ENCODE results near the gene DIP2B. TPM values are rescaled to one million over a fixed set of nuclear protein-coding genes. Genes with fewer than 3 reads are reported as not detected.

The DIP2B gene
- total RNA-seq, 4 donors from 2014 or later: 68.6 to 97.2 (median 73.7) TPM

DNA sequence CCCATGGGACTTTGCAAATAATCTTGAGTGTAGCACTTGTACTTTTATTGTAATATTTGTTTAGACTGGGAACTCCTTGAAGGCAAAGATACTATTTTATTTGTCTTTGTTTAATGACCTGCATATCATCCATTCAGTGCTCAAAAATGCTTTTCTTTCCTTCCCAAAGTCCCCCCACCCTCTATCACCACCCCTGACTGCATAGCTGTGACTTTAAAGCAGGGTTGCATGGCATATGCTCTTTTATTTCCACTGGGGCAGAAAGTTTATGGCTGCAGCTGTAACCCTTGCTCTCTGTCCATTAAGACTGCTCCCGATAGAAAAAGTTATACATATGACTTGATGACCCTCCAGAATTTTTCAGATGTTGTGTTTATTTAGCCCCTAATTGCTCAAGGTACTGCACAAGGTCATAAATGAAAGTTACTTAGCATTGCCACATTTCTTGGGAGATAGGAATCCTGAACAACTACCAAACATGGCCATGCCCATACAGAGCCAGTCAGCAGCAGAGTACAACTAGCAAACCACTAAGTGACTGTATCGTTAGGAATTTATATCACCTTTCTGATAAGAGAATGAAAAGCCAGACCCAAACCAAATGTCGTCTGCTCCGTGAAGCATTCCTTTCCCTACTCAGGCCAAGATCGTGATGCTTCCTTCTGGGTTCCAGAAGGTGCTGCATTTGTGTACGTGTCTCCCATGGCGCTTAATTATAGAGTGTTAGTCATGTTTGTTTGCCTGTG, 114.3 kb downstream of the DIP2B start:
- WGBS: 54% methylated on average over 7 of the region's 7 CpGs
- Histone ChIP-seq H3K27ac (peak overlapping the region; percentile 87), H3K4me1 (peaks cover 86% of the 10 kb centered on the region), H3K36me3 (no peaks in the 10 kb centered on the region), H3K4me3 (no peak overlapping the region), H3K27me3 (no peaks in the 10 kb centered on the region), H3K9me3 (no peaks in the 10 kb centered on the region)
- TF ChIP-seq, protein P1, sequence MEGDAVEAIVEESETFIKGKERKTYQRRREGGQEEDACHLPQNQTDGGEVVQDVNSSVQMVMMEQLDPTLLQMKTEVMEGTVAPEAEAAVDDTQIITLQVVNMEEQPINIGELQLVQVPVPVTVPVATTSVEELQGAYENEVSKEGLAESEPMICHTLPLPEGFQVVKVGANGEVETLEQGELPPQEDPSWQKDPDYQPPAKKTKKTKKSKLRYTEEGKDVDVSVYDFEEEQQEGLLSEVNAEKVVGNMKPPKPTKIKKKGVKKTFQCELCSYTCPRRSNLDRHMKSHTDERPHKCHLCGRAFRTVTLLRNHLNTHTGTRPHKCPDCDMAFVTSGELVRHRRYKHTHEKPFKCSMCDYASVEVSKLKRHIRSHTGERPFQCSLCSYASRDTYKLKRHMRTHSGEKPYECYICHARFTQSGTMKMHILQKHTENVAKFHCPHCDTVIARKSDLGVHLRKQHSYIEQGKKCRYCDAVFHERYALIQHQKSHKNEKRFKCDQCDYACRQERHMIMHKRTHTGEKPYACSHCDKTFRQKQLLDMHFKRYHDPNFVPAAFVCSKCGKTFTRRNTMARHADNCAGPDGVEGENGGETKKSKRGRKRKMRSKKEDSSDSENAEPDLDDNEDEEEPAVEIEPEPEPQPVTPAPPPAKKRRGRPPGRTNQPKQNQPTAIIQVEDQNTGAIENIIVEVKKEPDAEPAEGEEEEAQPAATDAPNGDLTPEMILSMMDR (IDR thresholded peaks at IDR 0.05): no peak
- TF ChIP-seq POLR2A (IDR thresholded peaks at IDR 0.05): no peak
- TF ChIP-seq POLR2AphosphoS5 (IDR thresholded peaks at IDR 0.05): no peak
- no peak for TF ChIP-seq EP300 (IDR thresholded peaks at IDR 0.05)
- no peak for DNase-seq (ENCODE audit: low spot score in 2 of 2)

DNA sequence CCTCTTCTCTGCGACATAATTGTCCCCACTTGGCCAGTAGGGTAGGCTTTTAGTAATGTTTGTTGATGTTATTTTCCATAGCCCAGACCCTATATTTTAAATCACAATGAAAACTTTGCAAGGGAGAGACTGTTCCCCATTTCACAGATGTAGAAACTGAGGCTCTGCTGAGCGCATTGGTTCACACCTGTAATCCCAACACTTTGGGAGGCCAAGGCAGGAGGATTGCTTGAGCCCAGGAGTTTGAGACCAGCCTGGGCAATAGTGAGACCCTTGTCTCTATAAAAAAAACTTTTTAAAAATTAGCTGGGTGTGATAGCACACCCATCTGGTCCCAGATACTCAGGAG, 114.8 kb downstream of the DIP2B start:
- DNase-seq (ENCODE audit: low spot score in 2 of 2): no peak
- no peaks in the 10 kb centered on the region for H3K36me3 ChIP-seq
- H3K4me3 ChIP-seq: no peak overlapping the region
- no peaks in the 10 kb centered on the region for H3K27me3 ChIP-seq
- 75% methylated on average over 2 of the region's 2 CpGs for WGBS
- no peak for TF ChIP-seq EP300 (IDR thresholded peaks at IDR 0.05)
- TF ChIP-seq, protein P1 (IDR thresholded peaks at IDR 0.05): no peak
- TF ChIP-seq POLR2AphosphoS5 (IDR thresholded peaks at IDR 0.05): no peak
- no peak for TF ChIP-seq POLR2A (IDR thresholded peaks at IDR 0.05)
- H3K4me1 ChIP-seq: peaks cover 84% of the 10 kb centered on the region
- H3K27ac ChIP-seq: peak overlapping the region; percentile 87
- H3K9me3 ChIP-seq: no peaks in the 10 kb centered on the region

DNA sequence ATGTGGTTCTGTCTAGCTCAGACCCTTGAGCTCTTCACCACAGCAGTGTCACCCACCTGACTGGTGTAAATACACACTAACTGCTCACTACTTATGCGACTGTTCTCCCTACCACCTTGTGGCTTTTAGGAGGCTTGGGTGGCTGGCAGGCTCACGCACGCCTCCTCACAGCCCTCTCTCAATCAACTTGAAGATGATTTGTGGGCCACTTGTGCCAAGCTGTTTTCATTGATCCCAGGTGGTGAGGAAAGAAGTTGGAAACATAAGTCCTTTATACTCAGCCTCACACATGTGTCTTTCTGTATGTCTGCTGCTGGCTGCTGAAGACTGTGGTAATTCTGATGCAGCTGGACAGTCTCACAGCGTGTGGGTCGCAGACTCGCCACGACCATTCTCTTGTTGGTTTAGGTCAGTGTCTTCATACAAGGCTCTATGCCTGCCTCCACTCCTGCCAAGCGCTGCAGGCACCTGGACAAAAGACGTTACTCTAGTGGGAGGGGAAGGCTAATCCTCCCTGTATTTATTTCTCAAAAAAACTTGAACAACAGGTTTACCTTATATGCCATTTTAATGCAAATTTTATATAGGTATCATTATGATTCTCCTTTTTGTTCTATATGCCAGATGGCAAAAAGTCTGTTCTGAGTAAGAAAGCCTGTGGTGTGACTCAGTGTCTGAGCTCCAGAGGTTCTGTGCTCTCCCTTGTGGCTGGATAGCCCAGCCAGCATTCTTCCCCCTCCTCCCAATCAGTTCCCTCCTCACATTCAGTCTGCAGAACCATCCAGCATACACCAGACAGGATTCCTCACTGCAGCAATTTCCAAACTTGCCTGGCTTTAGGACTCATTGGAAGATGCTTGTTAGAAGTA, 115.6 kb downstream of the DIP2B start:
- WGBS: 45% methylated on average over 9 of the region's 9 CpGs
- TF ChIP-seq, protein P1 (IDR thresholded peaks at IDR 0.05): no peak
- TF ChIP-seq EP300 (IDR thresholded peaks at IDR 0.05) (no peak), POLR2A (IDR thresholded peaks at IDR 0.05) (no peak), POLR2AphosphoS5 (IDR thresholded peaks at IDR 0.05) (no peak)
- no peak overlapping the region for H3K4me3 ChIP-seq
- peak overlapping the region; percentile 87 for H3K27ac ChIP-seq
- H3K4me1 ChIP-seq: peaks cover 79% of the 10 kb centered on the region
- no peaks in the 10 kb centered on the region for H3K9me3 ChIP-seq
- H3K27me3 ChIP-seq: no peaks in the 10 kb centered on the region
- DNase-seq (ENCODE audit: low spot score in 2 of 2): no peak
- H3K36me3 ChIP-seq: no peaks in the 10 kb centered on the region

DNA sequence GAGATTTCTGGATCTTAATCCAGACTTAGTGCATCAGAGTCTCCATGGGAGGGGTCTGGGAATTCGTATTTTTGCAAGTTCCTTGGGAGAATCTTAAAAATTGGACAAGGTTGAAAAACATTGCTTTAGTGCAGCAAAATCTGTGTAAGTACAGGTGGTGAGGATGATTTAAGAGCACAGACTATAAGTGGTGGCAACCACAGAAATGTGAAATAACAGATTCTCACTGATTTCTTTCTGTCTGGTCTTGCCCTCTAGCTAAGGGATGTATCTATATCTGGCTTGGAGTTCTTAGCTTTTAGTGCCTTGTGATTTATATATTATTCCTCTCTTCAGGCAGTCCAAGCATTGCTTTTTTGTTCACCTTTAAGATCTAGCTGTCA, 116.2 kb downstream of the DIP2B start:
- Histone ChIP-seq H3K9me3 (no peaks in the 10 kb centered on the region), H3K4me1 (peaks cover 79% of the 10 kb centered on the region), H3K27ac (peak overlapping the region; percentile 87), H3K36me3 (no peaks in the 10 kb centered on the region), H3K4me3 (no peak overlapping the region), H3K27me3 (no peaks in the 10 kb centered on the region)
- WGBS: 39% methylated on average over 1 of the region's 1 CpG
- DNase-seq (ENCODE audit: low spot score in 2 of 2): no peak
- TF ChIP-seq POLR2A (IDR thresholded peaks at IDR 0.05): no peak
- TF ChIP-seq EP300 (IDR thresholded peaks at IDR 0.05): no peak
- TF ChIP-seq, protein P1 (IDR thresholded peaks at IDR 0.05): no peak
- TF ChIP-seq POLR2AphosphoS5 (IDR thresholded peaks at IDR 0.05): no peak

Measured in suprapubic skin (tissue), 4 donors.